Measurements from ENCODE around the gene AFMID.

Gene AFMID

GRCh38 chr17:78147315-78147998, 39.7 kb upstream of the AFMID start:
- no peak for DNase-seq (ENCODE audit: low read depth)
- TF ChIP-seq CTCF (conservative IDR thresholded peaks at IDR 0.05; ENCODE audit: low read length) = no peak
- no peak overlapping the region for H3K4me3 ChIP-seq (ENCODE audit: low read length)

GRCh38 chr17:78148286-78149016, 38.7 kb upstream of the AFMID start:
- no peak overlapping the region for H3K4me3 ChIP-seq (ENCODE audit: low read length)
- no peak for DNase-seq (ENCODE audit: low read depth)

GRCh38 chr17:78151514-78152008, 35.6 kb upstream of the AFMID start:
- no peak overlapping the region for H3K4me3 ChIP-seq (ENCODE audit: low read length)
- no peak for TF ChIP-seq CTCF (conservative IDR thresholded peaks at IDR 0.05; ENCODE audit: low read length)
- no peak for DNase-seq (ENCODE audit: low read depth)

More at GRCh38 chr17:78148286-78149016, 38.7 kb upstream of the AFMID start:
- no peak for TF ChIP-seq CTCF (conservative IDR thresholded peaks at IDR 0.05; ENCODE audit: low read length)

GRCh38 chr17:78154903-78155811, 32.0 kb upstream of the AFMID start:
- no peak for TF ChIP-seq CTCF (conservative IDR thresholded peaks at IDR 0.05; ENCODE audit: low read length)
- H3K4me3 ChIP-seq (ENCODE audit: low read length) = no peak overlapping the region
- DNase-seq (ENCODE audit: low read depth) = no peak

- H3K4me3 ChIP-seq (ENCODE audit: low read length) = no peak overlapping the region
- peak; percentile 70 for DNase-seq (ENCODE audit: low read depth)
- TF ChIP-seq CTCF (conservative IDR thresholded peaks at IDR 0.05; ENCODE audit: low read length) = no peak
Observed at GRCh38 chr17:78159575-78160158, 27.5 kb upstream of the AFMID start.

- no peak for DNase-seq (ENCODE audit: low read depth)
- no peak overlapping the region for H3K4me3 ChIP-seq (ENCODE audit: low read length)
- no peak for TF ChIP-seq CTCF (conservative IDR thresholded peaks at IDR 0.05; ENCODE audit: low read length)
Observed at GRCh38 chr17:78163881-78164747, 23.0 kb upstream of the AFMID start.
